NT2/D1 (cell line): Measurements from ENCODE around the gene MMP13.

Experiments used
- SUZ12 ChIP-seq: IDR thresholded peaks from 2 replicates; pipeline ENCODE4 v1.6.1; 2011; ENCODE audit not compliant: insufficient read length, insufficient read depth; ENCODE audit errors: extremely low read depth
- YY1 ChIP-seq: IDR thresholded peaks from 2 replicates; pipeline ENCODE4 v1.6.1; 2011; ENCODE audit not compliant: insufficient read length, insufficient read depth
- ZNF274 ChIP-seq: IDR thresholded peaks from 2 replicates; pipeline ENCODE4 v1.6.1; 2011; ENCODE audit warnings: mild to moderate bottlenecking, low read depth, low read length

GRCh38 chr11:102946237-102946636, 9.3 kb downstream of the MMP13 start:
- TF ChIP-seq YY1 (no peak), SUZ12 (no peak), ZNF274 (no peak)
